ENCODE results near the gene ZNF276.
"Not testable (repeated sequence)": the region's sequence is repeated elsewhere in the genome, so short reads cannot be mapped to it uniquely, and the experiment has no call there.

Gene ZNF276

GRCh38 chr16:89782489-89782888, 61.2 kb downstream of the ZNF276 start:
- Histone ChIP-seq H3K9me2 (ENCODE audit: low read depth, low read length) (no peaks in the 10 kb centered on the region), H3F3A (ENCODE audit: insufficient read depth, low read length) (no peaks in the 10 kb centered on the region), H3K36me3 (ENCODE audit: insufficient read depth, low read length) (peaks cover 91% of the 10 kb centered on the region), H3K4me1 (ENCODE audit: insufficient read depth, low read length, severe bottlenecking) (no peaks in the 10 kb centered on the region), H3K27me3 (ENCODE audit: insufficient read depth, low read length) (no peaks in the 10 kb centered on the region), H3K9me3 (ENCODE audit: low read length) (no peaks in the 10 kb centered on the region), H3K4me2 (ENCODE audit: low read length) (no peak overlapping the region), H3K27ac (ENCODE audit: low read depth, low read length, poor library complexity, severe bottlenecking) (no peak overlapping the region), H4K20me1 (ENCODE audit: insufficient read depth, low read length) (no peaks in the 10 kb centered on the region), H2AFZ (ENCODE audit: low read length) (no peak overlapping the region), H3K79me2 (ENCODE audit: insufficient read depth, low read length) (no peaks in the 10 kb centered on the region), H3K9ac (ENCODE audit: low read length) (no peak overlapping the region), H3K4me3 (ENCODE audit: low read depth, low read length, poor library complexity, severe bottlenecking) (no peak overlapping the region)
- TF ChIP-seq EZH2 (IDR thresholded peaks at IDR 0.05; ENCODE audit: borderline replicate concordance, low read length): no peak
- TF ChIP-seq, protein P1, sequence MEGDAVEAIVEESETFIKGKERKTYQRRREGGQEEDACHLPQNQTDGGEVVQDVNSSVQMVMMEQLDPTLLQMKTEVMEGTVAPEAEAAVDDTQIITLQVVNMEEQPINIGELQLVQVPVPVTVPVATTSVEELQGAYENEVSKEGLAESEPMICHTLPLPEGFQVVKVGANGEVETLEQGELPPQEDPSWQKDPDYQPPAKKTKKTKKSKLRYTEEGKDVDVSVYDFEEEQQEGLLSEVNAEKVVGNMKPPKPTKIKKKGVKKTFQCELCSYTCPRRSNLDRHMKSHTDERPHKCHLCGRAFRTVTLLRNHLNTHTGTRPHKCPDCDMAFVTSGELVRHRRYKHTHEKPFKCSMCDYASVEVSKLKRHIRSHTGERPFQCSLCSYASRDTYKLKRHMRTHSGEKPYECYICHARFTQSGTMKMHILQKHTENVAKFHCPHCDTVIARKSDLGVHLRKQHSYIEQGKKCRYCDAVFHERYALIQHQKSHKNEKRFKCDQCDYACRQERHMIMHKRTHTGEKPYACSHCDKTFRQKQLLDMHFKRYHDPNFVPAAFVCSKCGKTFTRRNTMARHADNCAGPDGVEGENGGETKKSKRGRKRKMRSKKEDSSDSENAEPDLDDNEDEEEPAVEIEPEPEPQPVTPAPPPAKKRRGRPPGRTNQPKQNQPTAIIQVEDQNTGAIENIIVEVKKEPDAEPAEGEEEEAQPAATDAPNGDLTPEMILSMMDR (IDR thresholded peaks at IDR 0.05; ENCODE audit: low read length): no peak

GRCh38 chr16:89783952-89784351, 62.6 kb downstream of the ZNF276 start:
- not testable (repeated sequence) for H3K4me3 ChIP-seq (ENCODE audit: low read depth, low read length, poor library complexity, severe bottlenecking); H2AFZ ChIP-seq (ENCODE audit: low read length); H3K27ac ChIP-seq (ENCODE audit: low read depth, low read length, poor library complexity, severe bottlenecking); H3K9me3 ChIP-seq (ENCODE audit: low read length); H3F3A ChIP-seq (ENCODE audit: insufficient read depth, low read length); H3K4me1 ChIP-seq (ENCODE audit: insufficient read depth, low read length, severe bottlenecking); H3K9ac ChIP-seq (ENCODE audit: low read length); H3K9me2 ChIP-seq (ENCODE audit: low read depth, low read length); H3K27me3 ChIP-seq (ENCODE audit: insufficient read depth, low read length); H3K4me2 ChIP-seq (ENCODE audit: low read length); H3K79me2 ChIP-seq (ENCODE audit: insufficient read depth, low read length); H4K20me1 ChIP-seq (ENCODE audit: insufficient read depth, low read length)
- peaks cover 91% of the 10 kb centered on the region for H3K36me3 ChIP-seq (ENCODE audit: insufficient read depth, low read length)

DNA sequence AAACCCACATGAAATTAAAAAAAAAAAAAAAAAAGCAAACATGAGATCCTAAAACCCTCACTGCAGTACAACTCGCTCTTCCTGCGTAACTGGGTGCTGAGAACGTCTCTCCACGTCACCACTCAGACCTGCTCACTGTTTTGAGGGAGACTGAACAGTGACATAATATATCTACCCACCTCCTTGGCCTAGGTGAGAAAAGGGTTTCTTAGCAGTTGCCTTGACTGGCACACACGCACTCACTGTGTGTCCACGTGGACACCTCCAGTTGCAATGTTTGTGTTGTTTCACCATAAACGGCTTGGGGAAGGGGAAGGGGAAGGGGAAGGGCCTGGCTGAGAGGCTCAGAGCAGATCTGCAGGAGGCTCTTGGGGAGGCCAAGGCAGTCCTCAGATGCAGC, 63.1 kb downstream of the ZNF276 start:
- Histone ChIP-seq H3K9me2 (ENCODE audit: low read depth, low read length) (no peaks in the 10 kb centered on the region), H4K20me1 (ENCODE audit: insufficient read depth, low read length) (no peaks in the 10 kb centered on the region), H3K79me2 (ENCODE audit: insufficient read depth, low read length) (no peaks in the 10 kb centered on the region), H3K4me2 (ENCODE audit: low read length) (no peak overlapping the region), H2AFZ (ENCODE audit: low read length) (no peak overlapping the region), H3K27ac (ENCODE audit: low read depth, low read length, poor library complexity, severe bottlenecking) (no peak overlapping the region), H3K27me3 (ENCODE audit: insufficient read depth, low read length) (no peaks in the 10 kb centered on the region), H3F3A (ENCODE audit: insufficient read depth, low read length) (no peaks in the 10 kb centered on the region), H3K9me3 (ENCODE audit: low read length) (no peaks in the 10 kb centered on the region), H3K9ac (ENCODE audit: low read length) (no peak overlapping the region), H3K36me3 (ENCODE audit: insufficient read depth, low read length) (peaks cover 91% of the 10 kb centered on the region), H3K4me3 (ENCODE audit: low read depth, low read length, poor library complexity, severe bottlenecking) (no peak overlapping the region), H3K4me1 (ENCODE audit: insufficient read depth, low read length, severe bottlenecking) (no peaks in the 10 kb centered on the region)
- TF ChIP-seq EZH2 (IDR thresholded peaks at IDR 0.05; ENCODE audit: borderline replicate concordance, low read length): no peak
- TF ChIP-seq, protein P1 (IDR thresholded peaks at IDR 0.05; ENCODE audit: low read length): no peak

- no peaks in the 10 kb centered on the region for H3K9me3 ChIP-seq (ENCODE audit: low read length)
- TF ChIP-seq EZH2 (IDR thresholded peaks at IDR 0.05; ENCODE audit: borderline replicate concordance, low read length): no peak
- TF ChIP-seq, protein P1 (IDR thresholded peaks at IDR 0.05; ENCODE audit: low read length): no peak
- H3K36me3 ChIP-seq (ENCODE audit: insufficient read depth, low read length): peaks cover 89% of the 10 kb centered on the region
- H3K9ac ChIP-seq (ENCODE audit: low read length): no peak overlapping the region
- H4K20me1 ChIP-seq (ENCODE audit: insufficient read depth, low read length): no peaks in the 10 kb centered on the region
- no peaks in the 10 kb centered on the region for H3F3A ChIP-seq (ENCODE audit: insufficient read depth, low read length)
- no peak overlapping the region for H3K27ac ChIP-seq (ENCODE audit: low read depth, low read length, poor library complexity, severe bottlenecking)
- H3K4me1 ChIP-seq (ENCODE audit: insufficient read depth, low read length, severe bottlenecking): no peaks in the 10 kb centered on the region
- no peaks in the 10 kb centered on the region for H3K9me2 ChIP-seq (ENCODE audit: low read depth, low read length)
- no peak overlapping the region for H3K4me3 ChIP-seq (ENCODE audit: low read depth, low read length, poor library complexity, severe bottlenecking)
- no peaks in the 10 kb centered on the region for H3K79me2 ChIP-seq (ENCODE audit: insufficient read depth, low read length)
- no peak overlapping the region for H2AFZ ChIP-seq (ENCODE audit: low read length)
- no peaks in the 10 kb centered on the region for H3K27me3 ChIP-seq (ENCODE audit: insufficient read depth, low read length)
- H3K4me2 ChIP-seq (ENCODE audit: low read length): no peak overlapping the region
Measured at GRCh38 chr16:89785523-89786155, 64.3 kb downstream of the ZNF276 start.

Data from OCI-LY1 (cell line).